ENCODE measurements around the gene VSTM2L.

VSTM2L gene

DNA sequence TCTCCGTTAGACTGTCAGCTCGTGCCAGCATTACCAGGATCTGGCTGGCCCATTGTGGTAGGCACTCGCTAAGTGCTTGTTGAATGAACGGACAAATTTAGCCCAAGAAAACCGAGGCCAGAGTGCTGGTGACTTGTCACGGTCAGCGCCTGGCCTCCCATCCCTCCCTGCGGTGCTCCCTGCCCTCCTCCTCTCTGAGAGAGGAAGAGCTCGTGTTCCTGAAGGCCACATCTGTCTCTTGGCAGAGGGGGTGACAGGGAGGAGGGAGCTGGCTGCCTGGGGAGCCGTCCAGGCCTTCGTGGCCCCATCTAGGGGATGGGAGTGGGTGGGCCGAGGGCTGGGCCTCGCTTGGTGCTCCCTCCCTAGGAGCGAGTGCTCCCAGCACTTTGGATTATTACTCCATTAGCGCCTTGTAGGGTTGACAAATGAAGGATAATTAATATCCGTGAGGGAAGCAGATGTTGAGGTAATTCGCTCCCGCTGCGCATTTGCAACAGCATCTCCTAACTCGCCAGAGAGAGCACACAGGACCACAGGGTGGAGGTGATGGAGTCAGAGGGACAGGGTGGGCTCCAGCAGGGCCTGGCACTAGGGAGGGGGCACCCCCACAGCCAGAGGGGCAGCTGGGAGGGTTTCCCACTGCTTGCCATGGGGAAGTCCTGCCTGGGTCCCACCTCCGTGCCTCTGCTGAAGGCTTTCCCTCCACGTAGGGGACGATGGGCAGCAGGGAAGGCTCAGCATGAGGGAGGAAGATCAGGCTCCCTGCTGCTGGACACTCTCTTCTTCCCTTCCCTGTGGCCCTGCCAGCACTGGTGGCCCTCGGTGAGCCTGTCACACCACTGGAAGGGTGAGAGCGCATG lies 37.0 kb downstream of the VSTM2L start:
- H3K4me3 ChIP-seq (ENCODE audit: low read depth, low read length), result no peak overlapping the region
- no peak for DNase-seq
- H3K36me3 ChIP-seq, result no peaks in the 10 kb centered on the region
- H3K4me1 ChIP-seq, result no peaks in the 10 kb centered on the region; the same call in 1 of the 2 replicates
- H3K27me3 ChIP-seq, result no peaks in the 10 kb centered on the region
- no peaks in the 10 kb centered on the region for H3K9me3 ChIP-seq
- TF ChIP-seq, protein P1, sequence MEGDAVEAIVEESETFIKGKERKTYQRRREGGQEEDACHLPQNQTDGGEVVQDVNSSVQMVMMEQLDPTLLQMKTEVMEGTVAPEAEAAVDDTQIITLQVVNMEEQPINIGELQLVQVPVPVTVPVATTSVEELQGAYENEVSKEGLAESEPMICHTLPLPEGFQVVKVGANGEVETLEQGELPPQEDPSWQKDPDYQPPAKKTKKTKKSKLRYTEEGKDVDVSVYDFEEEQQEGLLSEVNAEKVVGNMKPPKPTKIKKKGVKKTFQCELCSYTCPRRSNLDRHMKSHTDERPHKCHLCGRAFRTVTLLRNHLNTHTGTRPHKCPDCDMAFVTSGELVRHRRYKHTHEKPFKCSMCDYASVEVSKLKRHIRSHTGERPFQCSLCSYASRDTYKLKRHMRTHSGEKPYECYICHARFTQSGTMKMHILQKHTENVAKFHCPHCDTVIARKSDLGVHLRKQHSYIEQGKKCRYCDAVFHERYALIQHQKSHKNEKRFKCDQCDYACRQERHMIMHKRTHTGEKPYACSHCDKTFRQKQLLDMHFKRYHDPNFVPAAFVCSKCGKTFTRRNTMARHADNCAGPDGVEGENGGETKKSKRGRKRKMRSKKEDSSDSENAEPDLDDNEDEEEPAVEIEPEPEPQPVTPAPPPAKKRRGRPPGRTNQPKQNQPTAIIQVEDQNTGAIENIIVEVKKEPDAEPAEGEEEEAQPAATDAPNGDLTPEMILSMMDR (IDR thresholded peaks at IDR 0.05; ENCODE audit: low read depth, low read length), result no peak

DNA sequence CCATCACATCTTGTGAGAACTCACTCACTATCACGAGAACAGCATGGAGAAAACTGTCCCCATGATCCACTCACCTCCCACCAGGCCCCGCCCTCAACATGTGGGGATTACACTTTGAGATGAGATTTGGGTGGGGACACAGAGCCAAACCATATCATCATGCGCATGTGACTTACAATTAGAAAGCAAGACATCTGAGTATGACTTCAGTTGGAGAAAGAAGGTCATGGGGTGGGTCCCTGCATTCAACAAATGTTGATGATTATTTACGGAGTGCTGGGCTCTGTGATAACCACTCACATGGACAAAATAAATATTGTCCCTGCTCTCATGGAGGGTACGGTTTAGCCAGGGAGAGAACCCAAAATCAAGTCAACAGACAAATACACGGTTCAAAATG lies 37.9 kb downstream of the VSTM2L start:
- H3K4me3 ChIP-seq (ENCODE audit: low read depth, low read length), result no peak overlapping the region
- no peaks in the 10 kb centered on the region for H3K4me1 ChIP-seq
- TF ChIP-seq, protein P1 (IDR thresholded peaks at IDR 0.05; ENCODE audit: low read depth, low read length), result no peak
- no peaks in the 10 kb centered on the region for H3K9me3 ChIP-seq
- no peak for DNase-seq
- H3K36me3 ChIP-seq, result no peaks in the 10 kb centered on the region
- no peaks in the 10 kb centered on the region for H3K27me3 ChIP-seq

DNA sequence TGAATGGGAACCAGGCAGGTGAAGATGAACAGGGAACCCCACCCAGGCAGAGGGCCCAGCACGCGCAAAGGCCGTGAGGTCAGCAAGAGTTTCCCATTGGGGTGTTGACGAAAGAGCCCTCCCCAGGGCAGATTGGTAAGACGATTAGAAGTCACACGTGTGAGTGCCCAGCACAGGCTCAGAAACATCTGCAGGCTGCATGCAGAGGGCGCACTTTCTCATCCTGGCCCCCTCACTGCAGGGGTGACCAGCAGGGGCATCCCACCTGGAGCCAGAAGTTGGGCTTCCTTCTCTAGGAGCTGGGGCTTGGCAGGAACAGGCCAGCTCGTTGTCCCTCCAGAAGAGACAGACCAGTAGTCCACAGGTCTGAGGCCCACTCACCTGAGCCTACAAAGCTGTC lies 38.4 kb downstream of the VSTM2L start:
- H3K36me3 ChIP-seq, result no peaks in the 10 kb centered on the region
- no peaks in the 10 kb centered on the region for H3K9me3 ChIP-seq
- DNase-seq, result no peak
- no peak overlapping the region for H3K4me3 ChIP-seq (ENCODE audit: low read depth, low read length)
- TF ChIP-seq, protein P1 (IDR thresholded peaks at IDR 0.05; ENCODE audit: low read depth, low read length), result peak; percentile 49
- H3K27me3 ChIP-seq, result no peaks in the 10 kb centered on the region
- no peaks in the 10 kb centered on the region for H3K4me1 ChIP-seq

DNA sequence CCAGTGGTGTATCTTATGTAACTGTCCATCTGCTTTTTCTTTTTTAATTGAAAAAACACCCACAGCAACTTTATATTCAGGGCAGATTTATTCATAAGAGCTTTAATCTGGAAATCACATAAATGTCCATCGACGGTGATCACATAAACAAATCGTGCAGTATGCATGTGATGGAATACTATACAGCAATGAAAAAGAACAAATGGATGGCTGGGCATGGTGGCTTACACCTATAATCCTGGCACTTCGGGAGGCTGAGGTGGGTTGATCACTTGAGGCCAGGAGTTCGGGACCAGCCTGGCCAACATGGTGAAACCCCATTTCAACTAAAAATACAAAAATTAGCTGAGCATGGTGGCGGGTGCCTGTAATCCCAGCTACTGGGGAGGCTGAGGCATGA lies 39.1 kb downstream of the VSTM2L start:
- H3K4me3 ChIP-seq (ENCODE audit: low read depth, low read length), result no peak overlapping the region
- H3K36me3 ChIP-seq, result no peaks in the 10 kb centered on the region
- H3K27me3 ChIP-seq, result no peaks in the 10 kb centered on the region
- DNase-seq, result no peak
- no peaks in the 10 kb centered on the region for H3K4me1 ChIP-seq
- H3K9me3 ChIP-seq, result no peaks in the 10 kb centered on the region
- TF ChIP-seq, protein P1 (IDR thresholded peaks at IDR 0.05; ENCODE audit: low read depth, low read length), result no peak

DNA sequence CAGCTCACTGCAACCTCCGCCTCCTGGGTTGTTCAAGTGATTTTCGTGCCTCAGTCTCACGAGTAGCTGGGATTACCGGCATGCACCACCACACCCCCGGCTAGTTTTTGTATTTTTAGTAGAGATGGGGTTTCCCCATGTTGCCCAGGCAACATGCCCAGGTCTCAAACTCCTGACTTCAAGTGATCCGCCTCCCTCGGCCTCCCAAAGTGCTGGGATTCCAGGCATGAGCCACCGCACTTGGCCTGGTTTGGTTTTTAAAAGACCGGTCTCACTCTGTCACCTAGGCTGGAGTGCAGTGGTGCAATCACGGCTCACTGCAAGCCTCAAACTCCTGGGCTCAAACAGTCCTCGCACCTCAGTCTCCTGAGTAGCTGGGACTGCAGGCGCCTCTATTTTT lies 40.1 kb downstream of the VSTM2L start:
- Histone ChIP-seq H3K36me3 (no peaks in the 10 kb centered on the region), H3K4me3 (ENCODE audit: low read depth, low read length) (no peak overlapping the region), H3K27me3 (no peaks in the 10 kb centered on the region), H3K9me3 (no peaks in the 10 kb centered on the region), H3K4me1 (no peaks in the 10 kb centered on the region)
- TF ChIP-seq, protein P1 (IDR thresholded peaks at IDR 0.05; ENCODE audit: low read depth, low read length), result no peak
- DNase-seq, result no peak

Measured in BE2C (cell line).